GM18502 (cell line): ENCODE results near the gene SCG3.
A peak's percentile ranks its signal among the peaks of the same experiment; 100 is the strongest.

Source experiments
- ATAC-seq: cut with Tn5 transposase; IDR thresholded peaks from one replicate; pipeline ENCODE4 v1.9.1; 2021; ENCODE audit warnings: mild to moderate bottlenecking; ENCODE audit not compliant: unreplicated experiment, poor library complexity

SCG3 gene

GRCh38 chr15:51724199-51724598 is 42.9 kb downstream of the SCG3 start:
- ATAC-seq: no peak

GRCh38 chr15:51724673-51725072 is 43.4 kb downstream of the SCG3 start:
- ATAC-seq: no peak

- peak; percentile 93 for ATAC-seq
Measured at GRCh38 chr15:51726302-51727073, 45.2 kb downstream of the SCG3 start.

- ATAC-seq: no peak
Measured at GRCh38 chr15:51727141-51727897, 46.0 kb downstream of the SCG3 start.

GRCh38 chr15:51731549-51732267 is 50.4 kb downstream of the SCG3 start:
- ATAC-seq: peak; percentile 67

GRCh38 chr15:51732646-51733045 is 51.3 kb downstream of the SCG3 start:
- ATAC-seq: no peak

- ATAC-seq: no peak
Measured at GRCh38 chr15:51735228-51736010, 54.1 kb downstream of the SCG3 start.

GRCh38 chr15:51736069-51736468 is 54.8 kb downstream of the SCG3 start:
- peak; percentile 30 for ATAC-seq

GRCh38 chr15:51736751-51737521 is 55.6 kb downstream of the SCG3 start:
- peak; percentile 34 for ATAC-seq

GRCh38 chr15:51737522-51738305 is 56.4 kb downstream of the SCG3 start, which contains the start of gene LYSMD2:
TSS of gene LYSMD2 (minus strand) at chr15:51737655. CDS start at chr15:51737622, 33 bp downstream.
- ATAC-seq: peak; percentile 50

GRCh38 chr15:51738553-51738952 is 57.2 kb downstream of the SCG3 start:
- no peak for ATAC-seq

GRCh38 chr15:51739061-51739712 is 57.9 kb downstream of the SCG3 start:
- no peak for ATAC-seq

GRCh38 chr15:51749307-51749706 is 68.0 kb downstream of the SCG3 start:
- no peak for ATAC-seq

- ATAC-seq: no peak
Measured at GRCh38 chr15:51750186-51750585, 68.9 kb downstream of the SCG3 start.

GRCh38 chr15:51750792-51751696 is 69.7 kb downstream of the SCG3 start, which contains the start of gene TMOD2:
TSS of gene TMOD2 (plus strand) at chr15:51751597. CDS start at chr15:51766442, 14,845 bp downstream.
- peak; percentile 81 for ATAC-seq

GRCh38 chr15:51751697-51752683 is 70.7 kb downstream of the SCG3 start:
- ATAC-seq: peak; percentile 38
